HEK293T (cell line): ENCODE measurements around the gene SOHLH2.

Experiments used
- CTCF ChIA-PET: fragments of 350-600 bp; formaldehyde crosslinking; extraction: SDS; loops from one replicate; lab custom pipeline; 2021; ENCODE audit warnings: antibody characterized with exemption, inconsistent platforms; lab: Yijun Ruan, JAX
- POLR2A ChIA-PET: fragments of 350-600 bp; formaldehyde crosslinking; extraction: SDS; loops from one replicate; lab custom pipeline; 2020; ENCODE audit warnings: antibody characterized with exemption, inconsistent platforms; lab: Yijun Ruan, JAX
- DNase-seq: peaks from one replicate; pipeline ENCODE4 v3.0.0; 2012; ENCODE audit warnings: mixed read lengths; ENCODE audit errors: extremely low spot score
- ARNT ChIP-seq: fragments of 450-650 bp; IDR thresholded peaks from 2 replicates; pipeline ENCODE4 v1.6.1; 2017; ENCODE audit warnings: mild to moderate bottlenecking
- BHLHE40 ChIP-seq: fragments of 450-650 bp; IDR thresholded peaks from 2 replicates; pipeline ENCODE4 v1.6.1; 2016; ENCODE audit warnings: mild to moderate bottlenecking, moderate library complexity, borderline replicate concordance
- CTBP1 ChIP-seq: fragments of 450-650 bp; IDR thresholded peaks from 2 replicates; pipeline ENCODE4 v1.6.1; 2016; ENCODE audit warnings: borderline replicate concordance
- ELF4 ChIP-seq: fragments of 450-650 bp; IDR thresholded peaks from 2 replicates; pipeline ENCODE4 v1.6.1; 2017; ENCODE audit warnings: antibody characterized with exemption
- FOXA1 ChIP-seq: fragments of 450-650 bp; IDR thresholded peaks from 2 replicates; pipeline ENCODE4 v1.6.1; 2016; ENCODE audit warnings: mild to moderate bottlenecking
- FOXK2 ChIP-seq: fragments of 450-650 bp; IDR thresholded peaks from 2 replicates; pipeline ENCODE4 v1.6.1; 2016; ENCODE audit warnings: mild to moderate bottlenecking
- FOXM1 ChIP-seq: fragments of 450-650 bp; IDR thresholded peaks from 2 replicates; pipeline ENCODE4 v1.6.1; 2017; ENCODE audit warnings: mild to moderate bottlenecking, borderline replicate concordance
- HDGF ChIP-seq: fragments of 450-650 bp; IDR thresholded peaks from 2 replicates; pipeline ENCODE4 v1.6.1; 2017; ENCODE audit warnings: antibody characterized with exemption, borderline replicate concordance
- L3MBTL2 ChIP-seq: fragments of 450-650 bp; conservative IDR thresholded peaks from 2 replicates; pipeline ENCODE4 v1.6.1; 2016; ENCODE audit warnings: mild to moderate bottlenecking
- LEF1 ChIP-seq: fragments of 450-650 bp; IDR thresholded peaks from 2 replicates; pipeline ENCODE4 v1.6.1; 2017; ENCODE audit warnings: mild to moderate bottlenecking, borderline replicate concordance
- NFRKB ChIP-seq: fragments of 450-650 bp; IDR thresholded peaks from 2 replicates; pipeline ENCODE4 v1.6.1; 2016; ENCODE audit warnings: mild to moderate bottlenecking, moderate library complexity
- SP1 ChIP-seq: fragments of 450-650 bp; IDR thresholded peaks from 2 replicates; pipeline ENCODE4 v1.6.1; 2017
- SUZ12 ChIP-seq: fragments of 450-650 bp; IDR thresholded peaks from 2 replicates; pipeline ENCODE4 v1.6.1; 2016; ENCODE audit warnings: mild to moderate bottlenecking
- TARDBP ChIP-seq: fragments of 450-650 bp; IDR thresholded peaks from 2 replicates; pipeline ENCODE4 v1.6.1; 2016
- ZNF384 ChIP-seq: fragments of 450-650 bp; IDR thresholded peaks from 2 replicates; pipeline ENCODE4 v1.6.1; 2016
- TF ChIP-seq, protein P1 (sequence below): fragments of 450-650 bp; IDR thresholded peaks from 2 replicates; pipeline ENCODE4 v1.6.1; 2016

The SOHLH2 gene

DNA sequence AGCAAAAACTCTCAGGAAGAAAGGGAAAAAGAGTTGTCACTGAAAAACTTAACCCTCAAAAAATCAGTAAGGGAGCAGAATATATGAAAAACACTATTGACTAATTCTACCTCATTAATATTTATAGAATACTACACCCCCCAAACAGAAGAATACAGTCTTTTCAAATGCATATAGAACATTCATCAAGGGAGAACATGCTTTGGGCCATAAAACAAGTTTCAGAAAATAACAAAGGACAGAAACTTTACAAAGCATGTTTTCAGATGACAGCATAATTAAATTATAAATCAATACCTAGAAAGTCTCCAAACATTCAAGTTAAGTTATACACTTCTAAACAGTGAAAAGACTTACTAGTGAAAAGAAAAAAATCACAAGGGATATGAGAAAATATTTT is 30.5 kb downstream of the SOHLH2 start:
- POLR2A ChIA-PET = no interaction called here
- no peak for DNase-seq
- TF ChIP-seq FOXM1 = no peak
- no peak for TF ChIP-seq ARNT
- no peak for TF ChIP-seq ELF4
- TF ChIP-seq TARDBP = no peak
- no peak for TF ChIP-seq NFRKB
- no peak for TF ChIP-seq L3MBTL2
- TF ChIP-seq, protein P1, sequence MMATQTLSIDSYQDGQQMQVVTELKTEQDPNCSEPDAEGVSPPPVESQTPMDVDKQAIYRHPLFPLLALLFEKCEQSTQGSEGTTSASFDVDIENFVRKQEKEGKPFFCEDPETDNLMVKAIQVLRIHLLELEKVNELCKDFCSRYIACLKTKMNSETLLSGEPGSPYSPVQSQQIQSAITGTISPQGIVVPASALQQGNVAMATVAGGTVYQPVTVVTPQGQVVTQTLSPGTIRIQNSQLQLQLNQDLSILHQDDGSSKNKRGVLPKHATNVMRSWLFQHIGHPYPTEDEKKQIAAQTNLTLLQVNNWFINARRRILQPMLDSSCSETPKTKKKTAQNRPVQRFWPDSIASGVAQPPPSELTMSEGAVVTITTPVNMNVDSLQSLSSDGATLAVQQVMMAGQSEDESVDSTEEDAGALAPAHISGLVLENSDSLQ = no peak
- no peak for TF ChIP-seq FOXK2
- no peak for TF ChIP-seq HDGF
- TF ChIP-seq SUZ12 = no peak
- TF ChIP-seq FOXA1 = no peak
- no peak for TF ChIP-seq CTBP1
- TF ChIP-seq LEF1 = no peak
- TF ChIP-seq SP1 = no peak
- TF ChIP-seq ZNF384 = no peak
- TF ChIP-seq BHLHE40 = no peak
- CTCF ChIA-PET = interaction anchor here (0.6 kb wide), 1 partner anchor 25 kb away, joined by 4 read pairs; no protein-coding TSS in a partner anchor

DNA sequence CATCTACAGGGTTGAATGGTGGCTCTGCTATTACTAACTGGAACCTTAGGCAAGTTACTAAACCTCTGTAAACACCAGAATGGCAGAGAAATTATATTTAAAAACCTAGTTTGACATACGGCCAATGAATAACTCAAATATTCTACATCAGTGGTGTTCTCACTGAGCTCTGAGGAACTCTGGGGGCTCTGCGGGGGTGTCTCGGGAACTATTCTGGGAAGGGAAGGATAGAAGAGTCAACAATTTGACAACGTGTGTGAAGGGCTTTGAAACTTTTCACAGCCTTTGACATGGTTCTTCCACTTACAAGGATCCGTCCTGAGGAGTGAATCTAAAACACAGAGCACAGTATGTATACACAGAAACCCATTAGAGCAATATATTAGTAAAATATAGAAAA is 38.7 kb downstream of the SOHLH2 start:
- no peak for TF ChIP-seq NFRKB
- no peak for TF ChIP-seq CTBP1
- no peak for TF ChIP-seq LEF1
- TF ChIP-seq TARDBP = no peak
- no peak for TF ChIP-seq SP1
- TF ChIP-seq FOXK2 = no peak
- TF ChIP-seq BHLHE40 = no peak
- no peak for TF ChIP-seq FOXA1
- no peak for TF ChIP-seq ARNT
- no peak for TF ChIP-seq ZNF384
- no peak for TF ChIP-seq ELF4
- no peak for TF ChIP-seq FOXM1
- no peak for TF ChIP-seq SUZ12
- TF ChIP-seq, protein P1 = no peak
- TF ChIP-seq L3MBTL2 = no peak
- TF ChIP-seq HDGF = no peak
- ChIA-PET POLR2A (no interaction called here), CTCF (no interaction called here)
- DNase-seq = no peak

DNA sequence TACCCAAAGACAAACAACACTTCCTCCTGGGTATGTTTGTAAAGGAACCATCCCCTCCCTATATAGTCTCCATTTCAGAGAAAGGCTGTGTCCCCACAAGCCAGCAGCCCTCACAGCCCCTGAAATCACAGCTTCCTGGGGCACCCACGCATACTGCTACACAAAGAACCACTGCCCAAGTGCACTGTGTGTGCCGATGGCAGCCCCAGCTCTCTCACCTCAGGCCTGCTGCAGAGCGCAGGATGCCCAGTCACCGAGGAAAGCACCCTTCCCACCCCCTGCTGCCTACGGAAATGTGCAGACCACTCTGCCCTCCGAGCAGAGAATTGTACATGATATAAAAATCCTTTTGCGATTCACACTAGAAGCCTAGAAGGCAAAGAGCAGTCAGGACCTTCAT is 39.4 kb downstream of the SOHLH2 start:
- ChIA-PET CTCF (no interaction called here), POLR2A (no interaction called here)
- DNase-seq = no peak
- TF ChIP-seq FOXM1 (no peak), FOXA1 (no peak), BHLHE40 (no peak), HDGF (no peak), LEF1 (no peak), ELF4 (no peak), ARNT (no peak), ZNF384 (no peak), TARDBP (no peak), SP1 (no peak), L3MBTL2 (no peak), SUZ12 (no peak), NFRKB (no peak), CTBP1 (no peak), FOXK2 (no peak)
- TF ChIP-seq, protein P1 = no peak

DNA sequence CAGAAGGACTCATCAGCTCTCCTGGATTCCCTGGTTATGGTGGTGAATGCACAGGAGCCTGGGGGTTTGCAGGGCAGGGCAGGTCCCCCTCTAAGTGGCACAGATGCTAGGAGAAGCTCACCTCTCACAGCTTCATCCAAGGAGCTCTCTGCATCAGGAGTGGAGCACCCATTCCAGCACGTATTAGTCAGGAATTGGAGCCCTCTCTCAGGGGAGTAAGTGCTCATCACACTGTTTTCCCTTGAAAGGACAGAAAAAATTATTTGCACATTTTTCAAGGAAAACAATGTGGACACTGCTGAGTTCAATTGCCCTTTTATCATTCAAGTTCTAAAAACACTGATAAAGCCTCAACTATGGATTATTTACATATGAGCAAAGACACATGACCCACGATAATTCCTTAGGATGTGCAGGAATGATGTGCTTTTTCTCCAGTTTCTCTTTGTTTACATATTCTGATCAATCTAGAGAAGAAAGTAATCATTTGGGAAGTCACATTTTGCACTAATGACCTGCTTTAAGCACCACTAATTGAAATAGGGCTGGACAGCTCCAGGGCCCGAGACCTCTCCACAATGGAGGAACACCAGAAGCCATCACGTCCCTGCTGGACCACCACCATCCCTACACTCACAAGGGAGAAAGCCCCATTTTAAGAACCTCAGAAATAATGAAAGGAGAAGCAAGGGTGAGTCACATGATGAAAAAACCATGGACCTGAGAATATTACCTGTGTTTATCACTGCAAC is 40.6 kb downstream of the SOHLH2 start:
- no peak for DNase-seq
- TF ChIP-seq FOXK2 = no peak
- TF ChIP-seq CTBP1 = no peak
- TF ChIP-seq TARDBP = no peak
- TF ChIP-seq ARNT = no peak
- TF ChIP-seq SUZ12 = no peak
- no peak for TF ChIP-seq NFRKB
- TF ChIP-seq ELF4 = no peak
- TF ChIP-seq, protein P1 = no peak
- TF ChIP-seq LEF1 = no peak
- TF ChIP-seq FOXM1 = no peak
- TF ChIP-seq HDGF = no peak
- POLR2A ChIA-PET = no interaction called here
- CTCF ChIA-PET = no interaction called here

DNA sequence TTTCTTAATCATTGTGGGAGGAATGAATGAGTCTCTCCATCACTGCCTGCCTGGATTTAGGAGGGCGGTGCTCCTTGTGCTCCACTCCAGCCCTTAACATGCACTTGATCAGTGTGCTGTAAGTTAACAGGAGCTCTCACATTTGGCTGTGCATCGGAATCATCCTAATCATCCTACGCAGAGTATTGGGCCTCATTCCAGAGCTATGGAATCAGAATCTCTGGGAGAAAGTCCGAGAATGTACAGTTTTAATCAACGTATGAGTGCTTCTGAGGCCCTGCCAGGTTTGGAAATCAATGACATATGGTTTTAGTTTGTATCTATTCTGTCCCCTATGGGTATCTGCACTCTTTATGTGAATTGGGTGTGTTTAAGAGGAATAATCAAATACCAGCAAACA is 48.3 kb downstream of the SOHLH2 start:
- TF ChIP-seq SP1 (no peak), FOXK2 (no peak), TARDBP (no peak), LEF1 (no peak), ARNT (no peak), FOXM1 (no peak), ELF4 (no peak), NFRKB (no peak), BHLHE40 (no peak)
- TF ChIP-seq, protein P1 = no peak
- ChIA-PET POLR2A (no interaction called here), CTCF (no interaction called here)
- DNase-seq = no peak
